Activated naive CD8-positive, alpha-beta T cell treated with anti-CD3 and anti-CD28 coated beads for 36 hours (primary cell): ENCODE measurements around the gene CDH6. TPM values are rescaled to one million over a fixed set of nuclear protein-coding genes. Genes with fewer than 3 reads are reported as not detected.

Experiments
- DNase-seq: peaks from one replicate; pipeline ENCODE4 v3.0.0; 2021
- H3K27ac Mint-ChIP-seq: one replicate; pipeline ENCODE4 v1.8.0; 2022; ENCODE audit warnings: mild to moderate bottlenecking, moderate library complexity, mixed read lengths
- H3K27me3 Mint-ChIP-seq: one replicate; pipeline ENCODE4 v1.8.0; 2022; ENCODE audit warnings: mild to moderate bottlenecking, mixed read lengths
- H3K36me3 Mint-ChIP-seq: one replicate; pipeline ENCODE4 v1.8.0; 2021; ENCODE audit warnings: mild to moderate bottlenecking, mixed read lengths
- H3K4me1 Mint-ChIP-seq: one replicate; pipeline ENCODE4 v1.8.0; 2021; ENCODE audit warnings: mixed read lengths
- H3K4me3 Mint-ChIP-seq: one replicate; pipeline ENCODE4 v1.8.0; 2022; ENCODE audit warnings: mild to moderate bottlenecking, moderate library complexity, mixed read lengths
- H3K9me3 Mint-ChIP-seq: one replicate; pipeline ENCODE4 v1.8.0; 2022; ENCODE audit warnings: mixed read lengths
- total RNA-seq, 2 experiments: library from RNA; stranded (reverse); gene quantifications; one replicate each; pipeline ENCODE4 v1.2.3, GENCODE V29; 2021

The CDH6 gene
- total RNA-seq, 2 experiments from 2014 or later, result not detected

DNA sequence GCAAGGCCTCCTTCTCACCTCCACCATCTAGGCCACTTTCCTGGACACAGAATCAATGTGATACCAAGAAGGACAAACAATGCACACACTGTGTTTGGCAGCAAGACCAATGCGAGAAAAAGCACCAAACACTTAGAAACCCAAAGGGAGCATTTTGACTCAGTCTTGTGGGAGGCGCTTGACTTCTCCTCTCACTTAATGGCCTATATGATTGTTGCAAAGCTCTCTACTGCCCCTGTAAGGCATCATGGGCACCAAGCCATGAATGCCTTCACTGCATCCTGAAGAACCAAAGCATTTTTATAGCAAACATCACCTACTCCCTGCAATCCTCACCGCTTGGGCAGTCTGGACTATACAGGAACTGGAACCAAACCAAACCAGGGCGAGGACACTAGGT, 57.5 kb downstream of the CDH6 start:
- no peaks in the 10 kb centered on the region for H3K36me3 Mint-ChIP-seq
- DNase-seq, result no peak
- H3K4me3 Mint-ChIP-seq, result no peak overlapping the region
- H3K4me1 Mint-ChIP-seq, result no peaks in the 10 kb centered on the region
- no peaks in the 10 kb centered on the region for H3K9me3 Mint-ChIP-seq
- H3K27ac Mint-ChIP-seq, result no peak overlapping the region
- H3K27me3 Mint-ChIP-seq, result no peaks in the 10 kb centered on the region

DNA sequence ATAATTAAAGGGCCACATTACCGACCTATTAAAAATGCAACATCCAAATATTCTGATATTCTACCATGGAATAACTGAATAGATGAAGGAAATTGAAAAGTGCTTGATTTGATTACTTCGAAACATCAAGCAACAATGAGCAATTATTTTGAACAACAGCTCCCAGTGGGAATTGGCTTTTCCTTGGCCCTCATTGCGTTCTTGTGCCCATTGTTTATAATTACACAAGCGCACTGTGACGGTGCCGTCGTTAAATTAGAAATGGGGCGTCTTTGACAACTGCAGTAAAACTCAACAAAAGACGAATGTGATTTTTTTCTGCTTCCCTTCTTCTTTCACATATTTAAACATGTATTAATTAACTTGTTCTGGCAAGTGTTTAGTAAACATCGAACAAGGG, 61.6 kb downstream of the CDH6 start:
- H3K9me3 Mint-ChIP-seq, result no peaks in the 10 kb centered on the region

GRCh38 chr5:31268256-31268655, 74.8 kb downstream of the CDH6 start:
- Mint-ChIP-seq H3K4me3 (no peak overlapping the region), H3K27me3 (no peaks in the 10 kb centered on the region), H3K4me1 (no peaks in the 10 kb centered on the region), H3K36me3 (no peaks in the 10 kb centered on the region), H3K9me3 (no peaks in the 10 kb centered on the region), H3K27ac (no peak overlapping the region)
- DNase-seq, result no peak

More for the DNA sequence above, 61.6 kb downstream of the CDH6 start:
- DNase-seq, result no peak
- Mint-ChIP-seq H3K4me3 (no peak overlapping the region), H3K4me1 (no peaks in the 10 kb centered on the region), H3K36me3 (no peaks in the 10 kb centered on the region), H3K27me3 (no peaks in the 10 kb centered on the region), H3K27ac (no peak overlapping the region)

GRCh38 chr5:31268686-31269085, 75.2 kb downstream of the CDH6 start:
- no peaks in the 10 kb centered on the region for H3K36me3 Mint-ChIP-seq
- H3K27me3 Mint-ChIP-seq, result no peaks in the 10 kb centered on the region
- H3K4me3 Mint-ChIP-seq, result no peak overlapping the region
- no peak for DNase-seq
- H3K27ac Mint-ChIP-seq, result no peak overlapping the region
- H3K9me3 Mint-ChIP-seq, result no peaks in the 10 kb centered on the region
- H3K4me1 Mint-ChIP-seq, result no peaks in the 10 kb centered on the region

GRCh38 chr5:31269259-31269658, 75.8 kb downstream of the CDH6 start:
- Mint-ChIP-seq H3K4me1 (peaks cover 2% of the 10 kb centered on the region), H3K36me3 (no peaks in the 10 kb centered on the region), H3K9me3 (no peaks in the 10 kb centered on the region), H3K4me3 (no peak overlapping the region), H3K27me3 (no peaks in the 10 kb centered on the region), H3K27ac (no peak overlapping the region)
- no peak for DNase-seq

GRCh38 chr5:31270396-31270795, 76.9 kb downstream of the CDH6 start:
- no peak overlapping the region for H3K4me3 Mint-ChIP-seq

GRCh38 chr5:31271567-31271966, 78.1 kb downstream of the CDH6 start:
- Mint-ChIP-seq H3K27ac (no peak overlapping the region), H3K36me3 (no peaks in the 10 kb centered on the region), H3K4me1 (peaks cover 2% of the 10 kb centered on the region), H3K9me3 (peaks cover 1% of the 10 kb centered on the region), H3K27me3 (peaks cover 3% of the 10 kb centered on the region), H3K4me3 (no peak overlapping the region)
- no peak for DNase-seq

More at GRCh38 chr5:31270396-31270795, 76.9 kb downstream of the CDH6 start:
- peaks cover 2% of the 10 kb centered on the region for H3K4me1 Mint-ChIP-seq
- DNase-seq, result no peak
- H3K36me3 Mint-ChIP-seq, result no peaks in the 10 kb centered on the region
- no peak overlapping the region for H3K27ac Mint-ChIP-seq
- H3K27me3 Mint-ChIP-seq, result no peaks in the 10 kb centered on the region
- peaks cover 1% of the 10 kb centered on the region for H3K9me3 Mint-ChIP-seq

DNA sequence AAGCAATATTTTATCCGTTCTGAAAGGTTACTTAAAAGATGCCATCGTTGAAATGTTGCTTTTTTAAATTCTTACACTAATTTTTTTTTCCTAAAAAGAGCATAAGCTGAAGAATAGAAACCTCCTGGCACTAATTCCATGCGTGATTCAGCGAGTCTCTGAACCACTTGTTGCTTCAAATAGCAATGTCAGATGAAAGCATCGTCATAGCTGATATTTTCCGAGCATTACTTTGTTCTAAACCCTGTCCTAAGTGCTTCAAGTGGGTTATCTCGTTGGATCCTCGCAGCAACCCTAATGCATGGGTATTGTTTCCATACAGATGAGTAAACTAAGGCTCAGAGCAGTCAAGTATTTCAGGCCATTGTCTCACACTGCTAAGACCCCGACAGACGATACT, 79.7 kb downstream of the CDH6 start:
- H3K27ac Mint-ChIP-seq, result no peak overlapping the region
- H3K36me3 Mint-ChIP-seq, result no peaks in the 10 kb centered on the region
- DNase-seq, result no peak
- peaks cover 1% of the 10 kb centered on the region for H3K9me3 Mint-ChIP-seq
- H3K4me1 Mint-ChIP-seq, result peaks cover 2% of the 10 kb centered on the region
- peaks cover 3% of the 10 kb centered on the region for H3K27me3 Mint-ChIP-seq
- no peak overlapping the region for H3K4me3 Mint-ChIP-seq

DNA sequence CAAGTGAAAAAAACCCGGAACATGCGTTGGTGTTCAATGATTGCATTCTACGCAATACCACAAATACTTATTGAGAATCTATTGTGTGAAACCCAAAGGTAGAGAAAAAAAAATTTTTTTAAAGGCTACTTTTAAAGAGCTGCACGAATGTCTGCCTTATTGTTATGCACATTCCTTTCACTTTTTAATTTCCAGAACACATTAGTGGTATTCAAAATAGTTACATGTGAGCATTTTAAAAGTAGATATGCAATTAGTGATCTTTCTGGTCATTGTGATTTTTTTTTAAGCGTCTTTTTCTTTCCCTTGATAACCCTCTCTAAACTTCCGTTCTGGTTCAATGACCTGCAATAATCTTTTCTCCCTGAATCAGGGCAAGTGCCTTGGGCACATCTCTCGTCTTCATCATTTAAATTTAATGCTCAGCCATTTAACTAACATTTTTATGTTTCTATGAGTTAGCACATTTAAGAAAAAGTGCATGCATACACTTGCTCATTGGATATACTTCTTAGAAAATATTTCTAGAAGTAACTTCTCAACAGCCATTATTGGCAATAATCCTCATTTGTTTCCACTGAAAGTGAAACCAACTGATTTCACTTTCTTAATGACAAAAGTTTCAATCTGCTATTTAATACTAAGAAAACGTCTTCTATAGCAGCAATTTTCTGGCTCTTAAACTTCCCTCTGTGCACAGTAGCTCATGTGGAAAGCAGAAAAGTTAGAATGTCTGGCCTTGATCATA, 80.3 kb downstream of the CDH6 start:
- Mint-ChIP-seq H3K27ac (no peak overlapping the region), H3K9me3 (peaks cover 1% of the 10 kb centered on the region), H3K4me3 (no peak overlapping the region), H3K36me3 (no peaks in the 10 kb centered on the region), H3K27me3 (peaks cover 3% of the 10 kb centered on the region), H3K4me1 (peaks cover 2% of the 10 kb centered on the region)
- no peak for DNase-seq

- Mint-ChIP-seq H3K4me1 (no peaks in the 10 kb centered on the region), H3K9me3 (peaks cover 1% of the 10 kb centered on the region), H3K27ac (no peak overlapping the region), H3K4me3 (no peak overlapping the region), H3K27me3 (peaks cover 7% of the 10 kb centered on the region), H3K36me3 (no peaks in the 10 kb centered on the region)
- DNase-seq, result no peak
Observed at GRCh38 chr5:31280210-31280609, 86.7 kb downstream of the CDH6 start.

DNA sequence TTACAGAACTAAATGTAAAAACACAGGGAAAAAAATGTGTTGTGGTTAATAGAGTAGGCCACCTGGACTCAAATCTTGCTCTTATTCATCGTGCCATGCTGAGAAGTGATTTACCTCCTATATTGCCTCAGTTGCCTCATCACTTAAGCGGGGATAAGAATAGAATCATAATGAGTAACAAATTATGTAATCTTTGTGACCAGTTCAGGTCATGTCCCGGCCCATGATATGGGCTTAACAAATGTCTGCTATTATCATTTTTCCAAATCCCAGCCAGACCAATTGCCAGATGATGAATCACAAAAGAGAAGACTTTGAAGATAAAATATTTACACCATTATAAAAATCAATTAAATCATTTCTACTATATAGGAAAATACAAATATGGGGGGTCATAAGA, 89.8 kb downstream of the CDH6 start:
- H3K4me3 Mint-ChIP-seq, result no peak overlapping the region
- H3K27ac Mint-ChIP-seq, result no peak overlapping the region
- H3K4me1 Mint-ChIP-seq, result no peaks in the 10 kb centered on the region
- peaks cover 4% of the 10 kb centered on the region for H3K27me3 Mint-ChIP-seq
- H3K9me3 Mint-ChIP-seq, result no peaks in the 10 kb centered on the region
- H3K36me3 Mint-ChIP-seq, result no peaks in the 10 kb centered on the region
- no peak for DNase-seq

DNA sequence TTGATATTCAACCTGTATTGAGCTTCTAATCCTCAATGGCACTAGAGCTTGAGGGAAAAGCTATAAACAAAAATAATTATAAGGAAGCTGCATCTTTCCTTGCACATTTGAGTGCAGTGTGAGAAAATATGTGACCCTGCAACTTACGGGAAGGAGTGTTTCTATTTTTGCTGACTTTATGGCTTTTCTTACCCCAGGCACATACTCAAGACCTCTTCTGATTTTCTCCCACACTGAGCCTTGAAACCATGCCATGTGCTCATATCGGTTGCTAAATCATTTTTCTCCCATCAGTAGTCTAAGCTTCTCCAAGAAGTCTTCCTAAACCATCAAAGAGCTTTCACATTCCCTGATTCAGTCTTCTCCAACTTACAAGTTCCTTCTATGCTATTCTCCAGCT, 91.5 kb downstream of the CDH6 start:
- peaks cover 4% of the 10 kb centered on the region for H3K27me3 Mint-ChIP-seq
- H3K4me1 Mint-ChIP-seq, result no peaks in the 10 kb centered on the region
- H3K9me3 Mint-ChIP-seq, result no peaks in the 10 kb centered on the region
- no peaks in the 10 kb centered on the region for H3K36me3 Mint-ChIP-seq
- no peak for DNase-seq
- no peak overlapping the region for H3K4me3 Mint-ChIP-seq
- H3K27ac Mint-ChIP-seq, result no peak overlapping the region

DNA sequence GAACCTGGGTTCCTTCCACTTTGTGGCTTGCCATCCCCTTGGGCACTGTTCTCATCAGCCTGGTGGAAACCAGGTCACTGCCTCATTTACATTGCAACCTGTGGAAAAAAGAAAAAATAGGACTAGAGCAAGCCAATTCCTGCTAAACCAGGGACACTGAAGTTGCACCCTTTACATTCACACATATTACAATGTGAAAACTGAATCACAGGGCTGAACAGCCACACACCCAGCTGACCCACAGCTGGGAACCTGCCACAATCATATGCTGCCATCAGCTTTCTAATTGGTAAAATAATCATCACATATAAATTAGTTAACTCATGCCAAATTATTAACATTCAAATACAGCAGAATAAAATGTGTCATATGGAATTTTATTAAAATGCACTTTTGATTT, 94.5 kb downstream of the CDH6 start:
- Mint-ChIP-seq H3K27me3 (no peaks in the 10 kb centered on the region), H3K9me3 (no peaks in the 10 kb centered on the region), H3K36me3 (no peaks in the 10 kb centered on the region), H3K27ac (no peak overlapping the region), H3K4me3 (no peak overlapping the region), H3K4me1 (no peaks in the 10 kb centered on the region)
- DNase-seq, result no peak

DNA sequence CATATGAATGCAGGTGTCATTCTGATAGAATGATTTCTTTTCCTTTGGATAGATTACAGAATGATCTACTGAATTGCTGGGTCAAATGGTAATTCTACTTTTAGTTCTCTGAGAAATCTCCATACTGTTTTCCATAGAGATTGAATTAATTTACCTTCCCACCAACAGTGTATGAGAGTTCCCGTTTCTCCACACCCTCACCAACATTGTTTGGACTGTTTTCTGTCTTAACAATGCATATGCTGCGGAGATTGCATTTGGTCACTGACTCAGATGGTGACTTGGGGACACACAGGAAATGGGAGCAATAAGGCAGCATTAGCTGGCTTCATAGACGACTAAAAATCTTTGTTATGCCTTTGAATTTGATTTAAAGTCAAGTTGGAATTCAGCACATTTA, 95.9 kb downstream of the CDH6 start:
- H3K4me3 Mint-ChIP-seq, result no peak overlapping the region
- DNase-seq, result no peak
- H3K9me3 Mint-ChIP-seq, result no peaks in the 10 kb centered on the region
- no peaks in the 10 kb centered on the region for H3K27me3 Mint-ChIP-seq
- H3K36me3 Mint-ChIP-seq, result no peaks in the 10 kb centered on the region
- no peaks in the 10 kb centered on the region for H3K4me1 Mint-ChIP-seq
- no peak overlapping the region for H3K27ac Mint-ChIP-seq

DNA sequence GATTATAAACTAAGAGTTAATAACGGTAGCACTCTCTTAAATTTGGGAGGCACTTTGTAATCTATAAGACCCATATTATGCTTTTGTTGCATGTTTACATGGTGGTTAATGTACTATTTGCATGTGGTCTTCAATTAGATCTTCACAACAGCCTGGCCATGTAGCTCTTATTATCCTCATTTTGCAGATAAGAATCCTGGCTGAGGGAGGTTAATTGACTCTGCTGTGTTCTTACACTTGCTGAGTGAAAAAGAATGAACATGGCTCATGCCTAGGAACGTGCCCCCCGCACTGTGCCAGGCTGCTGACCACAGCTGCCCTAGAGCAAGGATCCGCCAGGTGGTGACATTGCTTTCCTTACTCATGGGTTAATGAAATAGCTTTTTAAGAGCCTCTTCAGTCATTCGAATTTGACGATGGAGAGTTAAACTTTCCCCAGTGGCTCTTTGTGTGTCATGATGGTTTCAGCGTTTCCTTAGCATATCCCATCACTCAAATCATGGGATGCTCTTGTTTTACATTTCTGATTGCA, 97.9 kb downstream of the CDH6 start:
- no peak for DNase-seq
- Mint-ChIP-seq H3K9me3 (no peaks in the 10 kb centered on the region), H3K27me3 (no peaks in the 10 kb centered on the region), H3K4me1 (no peaks in the 10 kb centered on the region), H3K27ac (no peak overlapping the region), H3K4me3 (no peak overlapping the region), H3K36me3 (no peaks in the 10 kb centered on the region)

GRCh38 chr5:31300501-31300900, 107.0 kb downstream of the CDH6 start:
- Mint-ChIP-seq H3K27ac (no peak overlapping the region), H3K9me3 (peaks cover 1% of the 10 kb centered on the region), H3K4me1 (no peaks in the 10 kb centered on the region)

More at GRCh38 chr5:31300501-31300900, 107.0 kb downstream of the CDH6 start:
- Mint-ChIP-seq H3K27me3 (peaks cover 3% of the 10 kb centered on the region), H3K36me3 (no peaks in the 10 kb centered on the region), H3K4me3 (no peak overlapping the region)
- DNase-seq, result no peak
